Right hindlimb (tissue), 1 donor: ENCODE measurements around the gene EMC9.

Experiments
- DNase-seq: peaks from one replicate; pipeline ENCODE4 v3.0.0-alpha.2; 2018

EMC9 gene

DNA sequence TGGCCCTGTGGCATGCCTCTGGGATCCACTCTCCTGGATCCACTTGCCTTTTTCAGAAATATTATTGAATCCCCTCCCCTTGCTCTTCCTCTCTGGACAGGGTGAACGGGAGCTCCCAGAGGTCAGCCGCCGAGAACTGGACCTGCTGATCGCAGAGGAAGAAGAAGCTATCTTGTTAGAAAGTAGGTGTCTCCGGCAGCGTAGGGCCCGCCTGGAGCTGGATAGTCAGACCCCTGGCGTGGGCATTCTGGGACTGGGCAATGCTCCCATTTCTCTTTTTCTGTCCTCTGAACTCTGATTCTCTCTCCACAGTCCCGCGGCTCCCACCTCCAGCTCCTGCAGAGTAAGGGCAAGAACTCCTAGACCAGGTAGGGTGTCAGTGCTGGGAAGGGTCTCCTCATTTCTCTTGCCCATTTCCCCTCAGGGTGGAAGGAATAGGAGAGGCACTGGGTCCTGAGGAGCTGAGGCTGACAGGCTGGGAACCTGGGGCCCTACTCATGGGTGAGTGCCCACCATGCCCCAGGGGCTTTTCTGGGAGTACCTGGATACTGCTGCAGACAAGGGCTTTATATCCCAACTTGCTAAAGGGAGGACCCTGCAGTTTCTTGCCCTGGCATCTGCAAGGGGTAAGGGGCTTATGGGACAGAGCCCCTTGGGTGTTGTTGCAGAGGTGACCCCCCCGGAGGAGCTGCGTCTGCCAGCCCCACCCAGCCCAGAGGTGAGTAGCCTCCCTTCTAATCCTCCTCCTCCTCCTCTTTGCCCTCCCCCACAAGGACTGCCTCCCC lies 35.8 kb upstream of the EMC9 start:
- no peak for DNase-seq

DNA sequence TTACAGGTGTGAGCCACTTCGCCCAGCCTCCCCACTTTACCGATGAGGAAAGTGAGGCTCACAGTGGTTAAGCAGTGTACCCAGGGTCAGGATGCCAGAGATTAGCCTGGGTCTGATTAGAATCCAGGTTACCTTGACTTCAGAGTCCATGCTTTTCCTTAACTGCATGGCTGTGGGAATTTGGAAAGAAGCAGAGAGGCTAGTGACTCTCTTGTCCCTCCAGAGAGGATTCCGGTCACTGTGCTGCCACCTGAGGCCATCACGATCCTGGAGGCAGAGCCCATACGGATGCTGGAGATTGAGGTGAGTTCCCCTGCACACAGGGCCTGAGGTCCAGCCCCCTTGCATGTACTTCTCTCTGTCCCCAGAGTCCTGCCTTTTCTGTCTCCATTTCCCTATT lies 35.2 kb upstream of the EMC9 start:
- DNase-seq: no peak

DNA sequence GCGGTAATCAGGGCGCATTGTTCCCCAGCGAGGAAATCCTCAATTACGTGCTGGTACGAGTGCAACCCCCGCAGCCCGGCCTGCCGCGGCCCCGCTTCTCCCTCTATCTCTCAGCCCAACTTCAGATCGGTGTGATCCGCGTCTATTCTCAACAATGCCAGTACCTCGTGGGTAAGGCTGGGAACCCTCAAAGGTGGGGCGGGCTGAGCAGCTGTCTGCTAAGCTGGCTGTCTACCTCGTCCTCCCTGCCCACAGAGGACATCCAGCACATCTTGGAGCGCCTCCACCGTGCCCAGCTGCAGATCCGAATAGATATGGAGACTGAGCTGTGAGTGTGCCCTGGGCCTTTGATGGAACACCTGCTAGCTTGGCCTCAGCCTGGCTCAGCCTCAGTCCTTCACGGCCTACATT lies 31.5 kb upstream of the EMC9 start:
- DNase-seq: no peak

DNA sequence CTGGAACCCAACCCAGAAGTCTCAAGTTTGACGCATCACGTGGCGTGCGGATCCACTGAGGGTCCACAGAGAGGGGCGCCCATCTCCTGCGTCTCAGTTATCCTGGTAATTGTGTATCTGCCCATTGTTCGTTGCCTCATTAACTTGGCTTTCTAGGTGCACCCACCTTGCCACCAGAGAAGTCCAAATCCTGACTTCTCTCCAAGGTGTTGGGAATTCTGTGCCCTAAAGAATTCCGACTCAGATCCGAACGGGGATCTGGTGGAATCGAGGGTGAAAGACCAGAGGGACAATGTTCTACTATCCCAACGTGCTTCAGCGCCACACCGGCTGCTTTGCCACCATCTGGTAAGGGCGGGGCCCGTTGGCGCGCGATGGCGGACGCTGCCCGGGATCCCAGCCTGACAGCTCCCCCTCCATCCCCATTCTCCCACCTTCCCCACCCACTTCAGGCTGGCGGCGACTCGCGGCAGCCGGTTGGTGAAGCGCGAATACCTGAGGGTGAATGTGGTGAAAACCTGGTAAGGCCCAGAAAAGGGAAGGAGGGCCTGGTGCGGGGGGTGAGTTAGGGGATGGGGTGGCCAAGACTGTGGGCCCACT lies 31.0 kb upstream of the EMC9 start:
- DNase-seq: no peak

DNA sequence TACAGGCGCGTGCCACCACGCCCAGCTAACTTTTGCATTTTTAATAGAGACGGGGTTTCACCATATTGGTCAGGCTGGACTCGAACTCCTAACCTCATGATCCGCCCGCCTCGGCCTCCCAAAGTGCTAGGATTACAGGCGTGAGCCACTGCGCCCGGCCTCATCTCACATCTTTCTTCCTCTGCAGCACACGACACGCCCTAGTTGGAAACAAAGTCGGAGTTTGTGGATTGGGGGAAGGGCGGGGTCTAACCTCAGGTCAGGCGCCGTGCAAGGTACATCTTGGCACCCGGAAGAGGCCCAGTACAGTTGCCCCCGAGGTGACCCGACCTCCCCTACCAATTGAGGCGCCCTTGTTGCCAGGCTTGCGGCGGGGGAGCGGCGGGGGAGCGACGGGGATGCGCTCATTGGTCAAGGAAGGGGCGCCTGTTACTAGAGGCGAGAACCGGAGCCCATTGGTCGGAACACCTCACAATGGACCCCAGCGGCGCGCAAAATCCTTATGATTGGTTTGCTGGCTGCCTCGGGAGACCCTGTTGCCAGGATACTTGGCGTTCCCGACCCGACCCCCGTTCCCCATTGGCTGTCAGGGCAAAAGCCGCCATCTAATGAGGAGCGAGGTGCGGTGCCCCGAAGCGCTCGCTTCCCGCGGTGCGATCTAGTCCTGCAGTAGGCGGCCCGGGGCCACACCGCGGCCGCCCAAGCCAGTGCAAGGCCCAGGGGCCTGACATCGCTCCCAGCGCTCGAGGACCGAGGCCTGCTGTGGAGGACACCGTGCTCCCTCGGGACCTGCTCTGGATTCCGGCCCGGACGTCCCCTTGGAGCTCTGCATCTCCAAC lies 30.2 kb upstream of the EMC9 start, which contains the start of gene REC8:
Gene REC8 (plus strand): TSS at position 659 of the 839 bp plus-strand sequence. CDS start 473 bp downstream, outside the sequence.
- peak; percentile 92 for DNase-seq

DNA sequence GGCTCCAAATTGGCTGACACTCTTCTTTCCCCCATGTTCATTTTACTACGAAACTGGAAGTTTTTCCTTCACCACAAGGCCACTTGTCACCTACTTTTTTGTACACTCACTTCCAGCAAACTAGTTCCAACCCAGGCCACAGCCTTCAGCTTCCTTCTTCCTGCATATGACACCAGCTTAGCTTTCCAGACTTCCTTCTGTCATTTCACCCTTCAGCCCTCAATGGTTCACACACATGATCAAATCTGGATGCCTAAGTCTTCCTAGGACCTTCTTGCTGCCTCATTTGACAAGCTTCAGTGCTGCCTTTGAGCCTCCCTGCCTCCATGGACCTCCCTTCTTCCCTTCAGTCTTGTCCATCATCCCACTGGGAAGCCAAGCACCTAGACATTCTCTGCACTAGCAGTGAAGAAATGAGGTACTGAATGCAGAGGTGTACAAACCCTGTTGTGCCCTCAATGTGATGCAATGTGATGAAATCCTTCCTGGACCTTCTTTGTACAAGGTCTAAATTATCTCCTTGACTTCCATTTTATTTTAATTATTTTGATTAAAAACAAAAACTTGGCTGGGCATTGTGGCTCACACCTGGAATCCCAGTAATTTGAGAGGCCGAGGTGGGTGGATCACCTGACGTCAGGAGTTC lies 26.2 kb upstream of the EMC9 start:
- DNase-seq: no peak

DNA sequence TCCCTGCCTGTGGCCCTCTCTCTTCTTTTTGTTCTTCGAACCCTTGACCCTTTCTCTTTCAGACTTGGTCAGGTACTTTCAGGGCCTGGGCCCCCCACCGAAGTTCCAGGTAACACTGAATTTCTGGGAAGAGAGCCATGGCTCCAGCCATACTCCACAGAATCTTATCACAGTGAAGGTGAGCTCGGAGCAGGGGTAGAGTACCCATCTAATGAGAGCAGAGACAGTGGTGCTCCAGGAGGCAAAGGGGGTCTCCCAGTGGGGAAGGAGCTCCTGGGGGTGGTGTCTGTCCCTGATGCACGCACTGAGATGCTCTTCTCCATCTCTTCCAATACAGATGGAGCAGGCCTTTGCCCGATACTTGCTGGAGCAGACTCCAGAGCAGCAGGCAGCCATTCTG lies 24.4 kb upstream of the EMC9 start:
- DNase-seq: no peak

DNA sequence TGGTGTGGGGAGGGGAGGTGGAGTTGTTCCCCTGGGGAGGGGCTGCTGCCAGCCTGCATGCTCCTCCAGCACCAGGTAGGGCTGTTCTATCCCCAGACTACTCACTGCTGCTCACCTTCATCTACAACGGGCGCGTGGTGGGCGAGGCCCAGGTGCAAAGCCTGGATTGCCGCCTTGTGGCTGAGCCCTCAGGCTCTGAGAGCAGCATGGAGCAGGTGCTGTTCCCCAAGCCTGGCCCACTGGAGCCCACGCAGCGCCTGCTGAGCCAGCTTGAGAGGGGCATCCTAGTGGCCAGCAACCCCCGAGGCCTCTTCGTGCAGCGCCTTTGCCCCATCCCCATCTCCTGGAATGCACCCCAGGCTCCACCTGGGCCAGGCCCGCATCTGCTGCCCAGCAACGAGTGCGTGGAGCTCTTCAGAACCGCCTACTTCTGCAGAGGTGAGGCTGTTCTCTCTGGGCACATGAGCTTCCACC lies 23.2 kb upstream of the EMC9 start:
- no peak for DNase-seq

DNA sequence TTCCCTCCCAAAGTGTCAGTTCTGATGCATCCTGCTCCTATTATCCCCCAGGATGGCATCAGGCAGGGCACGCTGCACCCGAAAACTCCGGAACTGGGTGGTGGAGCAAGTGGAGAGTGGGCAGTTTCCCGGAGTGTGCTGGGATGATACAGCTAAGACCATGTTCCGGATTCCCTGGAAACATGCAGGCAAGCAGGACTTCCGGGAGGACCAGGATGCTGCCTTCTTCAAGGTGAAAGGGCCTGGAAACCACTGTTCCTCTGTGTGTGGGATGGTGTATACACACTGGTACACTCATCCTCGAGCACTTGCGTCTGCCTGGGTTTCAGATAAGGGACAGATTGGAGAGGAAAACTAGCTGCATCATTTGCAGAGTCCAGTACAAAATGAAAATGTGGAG lies 20.7 kb upstream of the EMC9 start:
- no peak for DNase-seq

DNA sequence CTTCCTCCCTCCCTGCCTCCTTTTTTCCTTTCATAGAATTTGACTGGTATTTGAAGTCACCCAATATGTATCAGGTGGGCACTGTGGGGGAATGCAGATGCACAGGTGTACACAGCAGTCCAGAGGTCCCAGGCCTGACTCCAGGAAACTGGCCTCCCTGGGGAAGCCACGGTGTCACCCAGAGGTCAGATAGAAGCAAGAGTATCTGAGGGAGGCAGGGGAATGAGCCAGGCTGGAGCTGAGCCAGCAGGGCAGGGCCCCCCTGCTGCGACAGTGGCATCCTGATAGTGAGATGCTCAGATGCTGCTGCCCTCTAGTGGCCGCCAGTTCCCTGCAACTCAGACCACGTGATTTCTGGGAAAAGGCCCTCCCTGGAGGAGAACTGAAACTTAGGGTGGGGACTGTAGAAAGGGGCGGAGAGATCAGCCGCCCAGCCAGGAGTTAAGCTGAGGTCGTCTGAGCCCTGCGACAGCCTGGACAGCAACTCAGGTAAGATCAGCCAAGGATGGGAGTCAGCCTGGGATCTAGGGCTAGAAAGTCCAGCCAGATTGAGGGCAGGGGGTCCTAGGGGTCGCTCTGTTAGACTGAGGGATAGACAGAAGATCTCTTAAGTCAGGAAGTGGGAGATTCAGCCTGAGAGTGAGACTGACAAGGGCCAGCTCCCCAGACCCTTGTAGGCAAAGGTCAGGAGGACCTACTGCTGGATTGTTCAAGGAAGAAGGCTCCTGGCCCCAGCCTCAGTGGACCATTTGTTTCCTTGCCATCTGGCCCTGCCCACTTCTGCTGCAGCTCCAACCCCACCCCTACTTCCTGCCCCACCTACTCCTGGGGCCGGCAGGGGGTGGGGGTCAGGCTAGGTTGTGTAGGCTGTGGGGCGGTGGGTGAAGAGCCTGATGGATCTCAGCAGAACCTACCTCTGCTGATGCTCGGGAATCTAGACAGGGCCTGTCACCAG lies 19.7 kb upstream of the EMC9 start, which contains the start of gene IRF9:
Gene IRF9 (plus strand): TSS at position 416 of the 955 bp plus-strand sequence. CDS start 880 bp downstream, outside the sequence.
- peak; percentile 95 for DNase-seq

DNA sequence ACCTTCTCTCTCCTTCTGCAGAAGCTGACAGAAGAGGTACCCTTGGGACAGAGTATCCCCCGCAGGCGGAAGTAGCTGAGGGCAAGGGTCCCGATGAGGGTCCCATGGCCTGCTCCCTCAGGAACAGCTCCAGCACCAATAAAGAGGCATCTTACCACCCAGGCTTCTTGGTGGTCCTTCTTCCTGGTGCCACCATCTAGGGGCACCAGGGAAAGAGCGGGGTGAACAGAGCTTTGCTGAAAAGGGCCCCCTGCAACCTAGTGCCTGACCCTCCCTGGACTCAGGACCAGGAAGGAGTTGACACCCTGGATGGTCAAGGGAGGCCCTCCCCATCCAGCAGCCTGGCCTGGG lies 19.1 kb upstream of the EMC9 start:
- DNase-seq: no peak

DNA sequence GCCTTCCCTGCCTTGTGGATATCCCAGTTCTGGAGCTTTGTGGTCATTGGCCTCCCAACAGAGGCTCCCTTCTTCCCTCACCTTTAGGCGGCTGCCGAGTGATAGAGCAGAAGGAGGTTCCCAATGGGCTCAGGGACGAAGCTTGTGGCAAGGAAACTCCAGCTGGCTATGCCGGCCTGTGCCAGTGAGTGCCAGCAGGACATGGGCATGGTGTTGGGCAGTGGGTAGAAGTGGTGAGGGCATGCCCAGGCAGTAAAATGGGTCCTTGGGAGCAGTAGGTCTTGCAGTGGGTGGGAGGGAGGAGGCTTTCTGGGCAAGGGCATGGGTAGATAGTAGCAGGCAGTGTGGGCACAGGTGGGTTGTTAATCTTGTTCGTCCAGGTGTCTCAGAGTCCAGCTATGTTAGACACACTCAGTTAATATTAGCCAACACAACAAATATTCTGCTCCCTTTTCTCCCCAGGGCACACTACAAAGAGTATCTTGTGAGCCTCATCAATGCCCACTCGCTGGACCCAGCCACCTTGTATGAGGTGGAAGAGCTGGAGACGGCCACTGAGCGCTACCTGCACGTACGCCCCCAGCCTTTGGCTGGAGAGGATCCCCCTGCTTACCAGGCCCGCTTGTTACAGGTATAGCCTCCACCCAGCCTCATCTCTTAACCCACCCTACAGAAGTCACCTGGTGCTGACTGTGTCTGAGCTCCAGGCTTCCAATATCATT lies 18.5 kb upstream of the EMC9 start:
- DNase-seq: no peak

DNA sequence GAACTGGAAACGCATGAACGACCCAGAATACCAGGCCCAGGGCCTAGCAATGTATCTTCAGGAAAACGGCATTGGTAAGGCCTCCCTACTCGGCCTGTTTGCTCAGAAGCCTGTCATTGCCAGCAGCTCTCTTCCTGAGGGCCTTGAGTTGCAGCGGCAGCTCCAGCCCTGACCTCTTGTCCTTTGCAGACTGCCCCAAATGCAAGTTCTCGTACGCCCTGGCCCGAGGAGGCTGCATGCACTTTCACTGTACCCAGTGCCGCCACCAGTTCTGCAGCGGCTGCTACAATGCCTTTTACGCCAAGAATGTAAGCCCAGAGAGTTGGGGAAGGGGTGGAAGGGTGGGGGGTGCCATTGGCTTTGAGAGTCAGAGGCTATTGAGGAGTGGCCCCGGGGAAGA lies 15.9 kb upstream of the EMC9 start:
- no peak for DNase-seq

DNA sequence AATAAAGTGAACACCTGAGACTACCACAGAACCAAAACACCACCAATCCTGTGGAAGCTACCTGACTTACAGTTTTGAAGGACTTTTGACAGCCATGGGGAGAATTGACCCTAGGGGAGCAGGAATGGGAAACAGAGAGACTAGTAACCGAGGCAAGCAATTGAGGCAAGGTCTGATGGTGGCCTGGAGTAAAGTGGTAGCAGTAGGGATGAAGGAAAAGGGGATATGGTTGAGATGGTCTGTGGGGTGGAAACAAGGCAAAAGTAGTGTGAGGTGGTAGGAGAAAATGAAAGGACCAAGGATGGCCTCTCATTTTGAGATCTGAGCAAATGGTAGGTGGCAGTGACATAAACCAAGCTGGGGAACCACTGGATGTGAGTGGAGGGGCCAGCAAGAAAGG lies 15.4 kb upstream of the EMC9 start:
- no peak for DNase-seq

DNA sequence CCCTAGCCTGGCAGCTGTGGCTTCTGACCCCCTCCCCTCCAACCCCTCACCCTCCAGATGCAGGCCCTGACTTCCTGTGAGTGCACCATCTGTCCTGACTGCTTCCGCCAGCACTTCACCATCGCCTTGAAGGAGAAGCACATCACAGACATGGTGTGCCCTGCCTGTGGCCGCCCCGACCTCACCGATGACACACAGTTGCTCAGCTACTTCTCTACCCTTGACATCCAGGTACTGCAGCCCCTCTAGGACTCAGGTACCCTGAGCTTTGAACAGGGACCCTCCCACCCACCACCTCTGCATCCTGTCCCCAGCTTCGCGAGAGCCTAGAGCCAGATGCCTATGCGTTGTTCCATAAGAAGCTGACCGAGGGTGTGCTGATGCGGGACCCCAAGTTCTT lies 13.7 kb upstream of the EMC9 start:
- no peak for DNase-seq

DNA sequence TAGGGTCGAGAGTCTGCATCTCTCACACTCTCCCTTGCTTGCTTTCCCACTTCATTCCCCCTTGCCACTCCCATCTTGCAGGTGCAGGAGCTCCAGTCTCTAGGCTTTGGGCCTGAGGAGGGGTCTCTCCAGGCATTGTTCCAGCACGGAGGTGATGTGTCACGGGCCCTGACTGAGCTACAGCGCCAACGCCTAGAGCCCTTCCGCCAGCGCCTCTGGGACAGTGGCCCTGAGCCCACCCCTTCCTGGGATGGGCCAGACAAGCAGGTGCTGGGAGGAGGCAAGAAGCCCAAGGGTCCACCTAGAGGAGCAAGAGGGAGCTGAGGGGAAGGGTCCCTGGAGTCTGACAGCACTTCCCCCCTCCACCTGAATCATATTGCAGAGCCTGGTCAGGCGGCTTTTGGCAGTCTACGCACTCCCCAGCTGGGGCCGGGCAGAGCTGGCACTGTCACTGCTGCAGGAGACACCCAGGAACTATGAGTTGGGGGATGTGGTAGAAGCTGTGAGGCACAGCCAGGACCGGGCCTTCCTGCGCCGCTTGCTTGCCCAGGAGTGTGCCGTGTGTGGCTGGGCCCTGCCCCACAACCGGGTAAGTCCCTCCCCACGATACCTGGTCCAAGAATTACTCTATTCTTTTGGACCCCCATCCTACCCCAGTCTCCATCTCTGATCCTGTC lies 10.2 kb upstream of the EMC9 start:
- no peak for DNase-seq

DNA sequence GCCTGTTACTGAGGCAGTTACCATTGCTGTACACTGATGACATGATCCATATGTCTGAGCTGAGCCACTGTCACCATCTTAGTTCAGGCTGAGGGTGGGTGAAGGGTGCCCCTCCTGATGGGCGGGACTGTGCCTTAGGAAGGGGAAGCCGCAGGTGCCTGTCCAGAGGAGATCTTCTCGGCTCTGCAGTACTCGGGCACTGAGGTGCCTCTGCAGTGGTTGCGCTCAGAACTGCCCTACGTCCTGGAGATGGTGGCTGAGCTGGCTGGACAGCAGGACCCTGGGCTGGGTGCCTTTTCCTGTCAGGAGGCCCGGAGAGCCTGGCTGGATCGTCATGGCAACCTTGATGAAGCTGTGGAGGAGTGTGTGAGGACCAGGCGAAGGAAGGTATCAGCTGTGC lies 9.6 kb upstream of the EMC9 start:
- DNase-seq: no peak

DNA sequence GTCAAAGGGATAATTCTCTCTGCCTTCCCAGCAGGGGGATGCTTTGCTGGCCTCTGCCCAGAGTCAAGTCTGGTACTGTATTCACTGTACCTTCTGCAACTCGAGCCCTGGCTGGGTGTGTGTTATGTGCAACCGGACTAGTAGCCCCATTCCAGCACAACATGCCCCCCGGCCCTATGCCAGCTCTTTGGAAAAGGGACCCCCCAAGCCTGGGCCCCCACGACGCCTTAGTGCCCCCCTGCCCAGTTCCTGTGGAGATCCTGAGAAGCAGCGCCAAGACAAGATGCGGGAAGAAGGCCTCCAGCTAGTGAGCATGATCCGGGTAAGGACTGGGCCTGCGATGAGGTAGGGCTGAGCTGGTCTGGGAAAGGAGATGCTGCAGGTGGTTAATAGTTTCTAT lies 9.2 kb upstream of the EMC9 start:
- DNase-seq: no peak

DNA sequence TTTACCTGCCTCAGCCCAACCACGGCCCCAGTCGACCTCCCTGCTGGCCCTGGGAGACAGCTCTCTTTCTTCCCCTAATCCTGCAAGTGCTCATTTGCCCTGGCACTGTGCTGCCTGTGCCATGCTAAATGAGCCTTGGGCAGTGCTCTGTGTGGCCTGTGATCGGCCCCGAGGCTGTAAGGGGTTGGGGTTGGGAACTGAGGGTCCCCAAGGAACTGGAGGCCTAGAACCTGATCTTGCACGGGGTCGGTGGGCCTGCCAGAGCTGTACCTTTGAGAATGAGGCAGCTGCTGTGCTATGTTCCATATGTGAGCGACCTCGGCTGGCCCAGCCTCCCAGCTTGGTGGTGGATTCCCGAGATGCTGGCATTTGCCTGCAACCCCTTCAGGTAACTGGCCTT lies 8.7 kb upstream of the EMC9 start:
- DNase-seq: no peak

DNA sequence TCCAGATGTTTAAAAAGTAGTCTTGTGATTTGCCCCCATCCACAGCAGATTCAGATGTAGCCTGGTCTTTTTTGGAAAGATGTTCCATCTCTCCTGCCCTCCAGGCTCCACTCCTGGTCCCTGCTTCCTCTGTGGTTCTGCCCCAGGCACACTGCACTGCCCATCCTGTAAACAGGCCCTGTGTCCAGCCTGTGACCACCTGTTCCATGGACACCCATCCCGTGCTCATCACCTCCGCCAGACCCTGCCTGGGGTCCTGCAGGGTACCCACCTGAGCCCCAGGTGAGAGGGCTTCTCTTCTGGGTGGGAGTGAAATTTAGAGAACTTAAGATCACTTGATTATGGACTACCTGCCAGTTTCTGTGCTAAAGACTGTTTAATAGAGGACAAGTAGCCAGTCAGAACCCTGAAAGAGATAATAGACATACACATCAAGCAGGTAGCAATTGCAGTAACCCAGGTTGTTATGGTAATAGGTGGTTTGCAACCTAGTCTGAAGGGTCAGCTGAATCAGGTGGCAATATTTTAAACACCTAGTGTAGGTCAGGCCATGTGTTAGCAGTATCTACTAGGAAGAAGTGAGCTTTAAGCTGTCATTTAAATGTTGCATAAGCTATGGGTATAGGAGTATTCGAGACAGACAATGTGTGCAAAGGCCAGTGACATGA lies 8.0 kb upstream of the EMC9 start:
- DNase-seq: no peak
